ENCODE measurements around the gene PI4KA.

GRCh38 chr22:20868025-20868962 is 9.7 kb upstream of the PI4KA start:
- TF ChIP-seq POLR2AphosphoS5 (IDR thresholded peaks at IDR 0.05) = no peak
- TF ChIP-seq, protein P1, sequence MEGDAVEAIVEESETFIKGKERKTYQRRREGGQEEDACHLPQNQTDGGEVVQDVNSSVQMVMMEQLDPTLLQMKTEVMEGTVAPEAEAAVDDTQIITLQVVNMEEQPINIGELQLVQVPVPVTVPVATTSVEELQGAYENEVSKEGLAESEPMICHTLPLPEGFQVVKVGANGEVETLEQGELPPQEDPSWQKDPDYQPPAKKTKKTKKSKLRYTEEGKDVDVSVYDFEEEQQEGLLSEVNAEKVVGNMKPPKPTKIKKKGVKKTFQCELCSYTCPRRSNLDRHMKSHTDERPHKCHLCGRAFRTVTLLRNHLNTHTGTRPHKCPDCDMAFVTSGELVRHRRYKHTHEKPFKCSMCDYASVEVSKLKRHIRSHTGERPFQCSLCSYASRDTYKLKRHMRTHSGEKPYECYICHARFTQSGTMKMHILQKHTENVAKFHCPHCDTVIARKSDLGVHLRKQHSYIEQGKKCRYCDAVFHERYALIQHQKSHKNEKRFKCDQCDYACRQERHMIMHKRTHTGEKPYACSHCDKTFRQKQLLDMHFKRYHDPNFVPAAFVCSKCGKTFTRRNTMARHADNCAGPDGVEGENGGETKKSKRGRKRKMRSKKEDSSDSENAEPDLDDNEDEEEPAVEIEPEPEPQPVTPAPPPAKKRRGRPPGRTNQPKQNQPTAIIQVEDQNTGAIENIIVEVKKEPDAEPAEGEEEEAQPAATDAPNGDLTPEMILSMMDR (IDR thresholded peaks at IDR 0.05) = no peak
- TF ChIP-seq POLR2A (IDR thresholded peaks at IDR 0.05) = no peak
- no peak for TF ChIP-seq EP300 (IDR thresholded peaks at IDR 0.05)

Measured in stomach (tissue), 4 donors.